VCaP (cell line): Measurements from ENCODE around the gene PARP9.
"Not testable (repeated sequence)": the region's sequence is repeated elsewhere in the genome, so short reads cannot be mapped to it uniquely, and the experiment has no call there.

ENCODE experiments used
- H3K27ac ChIP-seq: fragments of 450-650 bp; 2 replicates; pipeline ENCODE4 v1.5.1; 2017
- TF ChIP-seq, protein P1 (sequence below): fragments of 450-650 bp; conservative IDR thresholded peaks from 2 replicates; pipeline ENCODE4 v1.5.1; 2017; ENCODE audit warnings: mild to moderate bottlenecking, moderate library complexity

Gene PARP9

DNA sequence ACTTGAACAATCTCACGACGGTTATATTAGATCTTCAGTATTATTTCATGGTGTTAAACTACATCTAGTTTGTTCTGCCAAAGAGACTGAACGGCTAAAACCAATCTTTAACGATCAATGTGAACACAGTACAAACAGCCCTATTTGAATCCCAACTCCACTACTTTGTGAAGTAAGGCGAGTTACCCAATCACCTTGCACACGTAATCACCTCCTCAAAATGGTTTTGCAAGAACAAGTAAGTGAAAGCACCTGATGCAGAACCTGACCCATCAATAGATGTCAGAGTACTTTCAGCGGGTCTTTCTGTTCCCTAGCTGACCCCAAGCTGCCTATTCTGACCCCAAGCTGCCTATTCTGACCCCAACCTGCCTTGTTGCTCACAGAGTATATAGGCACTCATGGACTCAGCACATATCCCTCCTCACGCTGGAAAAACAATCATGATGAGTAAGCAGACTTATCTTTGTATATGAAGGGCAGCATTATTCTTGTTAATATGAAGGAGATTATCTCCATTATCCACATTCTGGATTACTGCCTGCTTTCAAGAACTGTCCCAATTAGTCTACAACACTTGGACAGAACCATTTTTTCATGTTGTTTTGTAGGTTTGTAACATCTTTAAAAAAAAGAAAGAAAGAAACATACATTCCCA is 53.1 kb downstream of the PARP9 start:
- H3K27ac ChIP-seq: no peak overlapping the region
- TF ChIP-seq, protein P1, sequence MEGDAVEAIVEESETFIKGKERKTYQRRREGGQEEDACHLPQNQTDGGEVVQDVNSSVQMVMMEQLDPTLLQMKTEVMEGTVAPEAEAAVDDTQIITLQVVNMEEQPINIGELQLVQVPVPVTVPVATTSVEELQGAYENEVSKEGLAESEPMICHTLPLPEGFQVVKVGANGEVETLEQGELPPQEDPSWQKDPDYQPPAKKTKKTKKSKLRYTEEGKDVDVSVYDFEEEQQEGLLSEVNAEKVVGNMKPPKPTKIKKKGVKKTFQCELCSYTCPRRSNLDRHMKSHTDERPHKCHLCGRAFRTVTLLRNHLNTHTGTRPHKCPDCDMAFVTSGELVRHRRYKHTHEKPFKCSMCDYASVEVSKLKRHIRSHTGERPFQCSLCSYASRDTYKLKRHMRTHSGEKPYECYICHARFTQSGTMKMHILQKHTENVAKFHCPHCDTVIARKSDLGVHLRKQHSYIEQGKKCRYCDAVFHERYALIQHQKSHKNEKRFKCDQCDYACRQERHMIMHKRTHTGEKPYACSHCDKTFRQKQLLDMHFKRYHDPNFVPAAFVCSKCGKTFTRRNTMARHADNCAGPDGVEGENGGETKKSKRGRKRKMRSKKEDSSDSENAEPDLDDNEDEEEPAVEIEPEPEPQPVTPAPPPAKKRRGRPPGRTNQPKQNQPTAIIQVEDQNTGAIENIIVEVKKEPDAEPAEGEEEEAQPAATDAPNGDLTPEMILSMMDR: no peak

DNA sequence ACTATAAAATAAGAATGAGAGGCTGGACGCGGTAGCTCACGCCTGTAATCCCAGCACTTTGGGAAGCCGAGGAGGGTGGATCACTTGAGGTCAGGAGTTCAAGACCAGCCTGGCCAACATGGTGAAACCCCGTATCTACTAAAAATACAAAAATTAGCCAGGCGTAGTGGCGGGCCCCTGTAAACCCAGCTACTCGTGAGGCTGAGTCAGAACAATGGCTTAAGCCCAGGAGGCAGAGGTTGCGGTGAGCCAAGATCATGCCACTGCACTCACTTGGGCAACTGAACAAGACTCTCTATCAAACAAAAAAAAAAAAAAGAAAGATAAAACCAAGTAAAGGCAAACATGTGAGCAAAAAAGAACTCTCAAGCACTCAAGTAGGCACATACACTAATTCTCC is 55.2 kb downstream of the PARP9 start:
- H3K27ac ChIP-seq: not testable (repeated sequence)

DNA sequence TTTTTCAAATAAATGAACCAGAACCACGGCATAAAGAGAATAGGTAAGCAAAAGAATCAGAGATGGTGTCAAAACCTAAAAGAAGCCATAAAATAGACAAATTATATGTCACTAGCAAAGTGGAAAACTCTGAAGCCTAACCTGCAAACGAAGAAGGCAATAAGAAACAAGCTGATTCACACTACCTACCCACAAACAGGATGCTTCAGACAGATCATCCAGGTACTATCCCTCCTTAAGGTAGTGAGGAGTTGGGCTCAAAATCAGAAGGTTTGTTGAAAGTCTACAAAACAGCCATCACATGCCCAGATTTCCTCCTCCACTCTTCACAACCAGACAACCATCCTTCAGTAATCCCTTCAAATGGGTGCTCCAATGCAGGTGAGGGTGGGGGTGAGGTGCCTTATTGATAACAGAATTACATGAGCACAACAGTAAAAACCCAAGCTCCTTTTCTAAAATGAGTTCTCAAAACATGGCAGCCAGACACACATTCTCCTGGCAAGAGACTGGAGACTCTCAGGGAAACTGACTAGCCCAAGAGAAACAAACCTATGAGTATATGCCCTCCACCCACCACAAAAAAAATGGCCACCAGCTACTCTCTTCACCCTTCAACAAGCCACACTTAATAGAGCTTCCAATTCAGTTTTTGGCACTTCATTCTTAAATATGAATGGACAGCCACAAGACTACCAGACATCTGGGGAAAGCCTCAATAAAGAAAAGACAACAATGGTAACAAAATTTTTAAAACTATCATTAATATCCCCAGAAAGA is 55.8 kb downstream of the PARP9 start:
- TF ChIP-seq, protein P1: no peak
- H3K27ac ChIP-seq: no peak overlapping the region

DNA sequence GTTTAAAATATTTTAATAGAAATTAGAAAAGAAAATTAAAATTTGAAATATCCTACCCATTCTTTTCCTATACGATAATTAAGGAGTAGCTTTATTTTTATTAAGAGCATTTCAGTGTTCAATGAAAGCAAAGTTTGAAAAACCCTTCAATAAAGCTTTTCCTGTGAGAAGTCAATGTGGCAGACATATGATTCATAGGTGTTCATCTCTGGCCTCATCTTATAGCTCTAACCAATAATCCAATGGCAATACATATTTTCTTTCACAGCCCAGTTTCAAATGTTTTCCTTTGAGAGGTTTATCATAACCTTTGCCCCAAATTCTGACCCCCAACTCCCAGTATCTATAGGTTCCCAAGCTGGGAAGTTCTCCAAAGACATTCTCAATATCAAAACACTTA is 57.6 kb downstream of the PARP9 start:
- TF ChIP-seq, protein P1: no peak
- H3K27ac ChIP-seq: no peak overlapping the region

DNA sequence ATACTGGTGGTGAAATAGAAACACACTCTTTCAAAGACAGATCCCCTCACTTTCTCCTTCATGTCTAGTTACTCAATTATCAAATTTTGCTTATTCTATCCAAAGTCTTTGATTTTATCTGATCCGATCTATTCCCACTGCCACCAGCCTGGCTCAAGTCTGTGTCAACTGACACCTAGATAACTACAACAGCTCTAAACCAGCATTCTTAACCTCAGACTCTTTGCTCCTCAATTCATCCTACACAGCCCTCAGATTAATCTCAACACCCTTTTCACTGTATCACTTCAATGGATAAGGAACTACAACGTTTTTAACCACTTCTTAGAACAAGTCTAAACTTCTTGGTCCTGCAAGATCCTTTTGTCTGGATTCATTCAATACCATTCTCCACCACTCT is 58.4 kb downstream of the PARP9 start:
- no peak overlapping the region for H3K27ac ChIP-seq
- TF ChIP-seq, protein P1: no peak

DNA sequence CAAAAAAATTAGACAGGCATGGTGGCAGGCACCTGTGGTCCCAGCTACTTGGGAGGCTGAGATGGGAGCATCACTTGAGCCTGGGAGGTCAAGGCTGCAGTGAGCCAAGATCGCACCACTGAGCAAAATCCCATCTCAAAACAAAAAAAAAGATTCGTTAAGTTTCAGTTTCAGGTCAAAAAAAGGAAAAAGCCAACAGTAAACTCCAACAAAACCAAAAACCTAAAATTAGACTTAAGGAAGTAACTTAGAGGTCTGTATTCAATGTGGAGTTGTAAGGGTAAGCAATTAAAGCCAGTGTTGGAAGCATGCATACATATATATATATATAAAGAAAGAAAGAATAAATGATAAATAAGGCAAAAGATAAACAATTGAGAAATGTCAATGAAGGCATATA is 61.2 kb downstream of the PARP9 start:
- TF ChIP-seq, protein P1: no peak
- H3K27ac ChIP-seq: no peak overlapping the region

DNA sequence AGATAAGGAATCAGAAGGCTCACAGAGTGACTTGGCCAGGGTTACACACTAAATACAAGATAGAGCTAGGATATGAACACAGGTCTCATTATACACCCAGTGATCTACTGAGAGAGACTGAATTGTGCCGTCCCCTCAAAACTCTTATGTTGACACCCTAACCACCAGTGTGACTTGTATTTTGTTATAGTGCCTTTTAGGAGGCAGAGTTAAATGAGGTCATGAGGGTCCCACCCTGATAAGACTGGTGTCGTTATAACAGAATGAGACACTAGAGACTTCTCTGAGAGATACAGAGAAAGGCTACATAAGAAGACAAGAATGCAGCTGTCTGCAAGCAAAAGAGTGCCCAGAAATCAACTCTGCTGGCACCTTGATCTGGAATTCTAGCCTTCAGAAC is 62.0 kb downstream of the PARP9 start:
- H3K27ac ChIP-seq: no peak overlapping the region
- TF ChIP-seq, protein P1: no peak

DNA sequence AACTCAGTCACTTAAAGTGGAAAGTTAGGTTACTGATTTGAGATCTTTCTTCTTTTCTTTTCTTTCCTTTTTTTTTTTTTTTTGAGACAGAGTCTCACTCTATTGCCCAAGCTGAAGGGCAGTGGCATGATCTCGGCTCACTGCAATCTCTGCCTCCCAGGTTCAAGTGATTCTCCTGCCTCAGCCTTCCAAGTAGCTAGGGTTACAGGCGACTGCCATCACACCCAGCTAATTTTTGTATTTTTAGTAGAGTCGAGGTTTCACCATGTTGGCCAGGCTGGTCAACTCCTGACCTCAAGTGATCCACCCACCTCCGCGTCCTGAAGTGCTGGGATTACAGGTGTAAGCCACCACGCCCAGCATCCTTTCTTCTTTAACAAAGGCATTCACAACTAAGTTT is 63.1 kb downstream of the PARP9 start:
- not testable (repeated sequence) for H3K27ac ChIP-seq
